Measurements from ENCODE around the gene PCSK6. TPM values are rescaled to one million over a fixed set of nuclear protein-coding genes. Genes with fewer than 3 reads are reported as not detected.

The PCSK6 gene
- polyA plus RNA-seq, 1 donor from 2014 or later = 1.1 TPM

DNA sequence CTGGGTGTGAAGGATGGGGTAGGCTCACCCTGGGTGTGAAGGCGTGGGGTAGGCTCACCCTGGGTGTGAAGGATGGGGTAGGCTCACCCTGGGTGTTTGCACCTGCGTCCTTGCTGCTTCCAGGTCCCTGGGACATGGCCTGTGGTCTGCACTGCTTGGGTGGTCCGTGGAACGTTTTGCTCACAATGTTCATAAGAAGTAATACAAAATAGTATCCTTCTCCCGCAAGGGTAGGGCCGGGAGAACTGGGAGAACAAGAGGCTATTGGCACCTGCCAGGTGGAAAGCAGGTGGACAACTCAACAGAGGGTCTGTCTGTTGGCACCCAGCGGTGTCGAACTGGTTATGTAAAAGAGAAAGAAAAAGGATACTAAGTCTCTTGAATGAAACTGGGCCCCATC is 17.0 kb upstream of the PCSK6 start:
- Histone ChIP-seq H3K36me3 (ENCODE audit: insufficient read depth, low read length) (no peaks in the 10 kb centered on the region), H3K4me3 (ENCODE audit: low read length) (no peak overlapping the region), H2AFZ (ENCODE audit: low read depth, low read length) (no peak overlapping the region), H3K27me3 (ENCODE audit: insufficient read depth, low read depth, low read length) (no peaks in the 10 kb centered on the region), H3K9me2 (ENCODE audit: insufficient read depth, low read length) (no peaks in the 10 kb centered on the region), H3K9me3 (ENCODE audit: low read length) (no peaks in the 10 kb centered on the region), H3F3A (ENCODE audit: insufficient read depth, low read length, poor library complexity, severe bottlenecking) (no peaks in the 10 kb centered on the region), H3K4me2 (ENCODE audit: low read length) (no peak overlapping the region), H3K27ac (ENCODE audit: low read length) (no peak overlapping the region), H3K79me2 (replicated peaks; ENCODE audit: insufficient read depth, low read length) (no peaks in the 10 kb centered on the region), H3K9ac (ENCODE audit: low read length) (no peak overlapping the region), H4K20me1 (ENCODE audit: insufficient read depth) (no peaks in the 10 kb centered on the region)
- TF ChIP-seq MXI1 (conservative IDR thresholded peaks at IDR 0.05; ENCODE audit: poor library complexity, severe bottlenecking) (no peak), TAF1 (IDR thresholded peaks at IDR 0.05; ENCODE audit: low read depth) (no peak), SMC3 (conservative IDR thresholded peaks at IDR 0.05; ENCODE audit: poor library complexity) (no peak), EZH2 (IDR thresholded peaks at IDR 0.05; ENCODE audit: borderline replicate concordance, insufficient read depth, low read length, poor library complexity, severe bottlenecking) (no peak), RAD21 (conservative IDR thresholded peaks at IDR 0.05) (no peak), POLR2AphosphoS5 (IDR thresholded peaks at IDR 0.05) (no peak), EP300 (conservative IDR thresholded peaks at IDR 0.05; ENCODE audit: poor library complexity, severe bottlenecking) (no peak)
- TF ChIP-seq, protein P1, sequence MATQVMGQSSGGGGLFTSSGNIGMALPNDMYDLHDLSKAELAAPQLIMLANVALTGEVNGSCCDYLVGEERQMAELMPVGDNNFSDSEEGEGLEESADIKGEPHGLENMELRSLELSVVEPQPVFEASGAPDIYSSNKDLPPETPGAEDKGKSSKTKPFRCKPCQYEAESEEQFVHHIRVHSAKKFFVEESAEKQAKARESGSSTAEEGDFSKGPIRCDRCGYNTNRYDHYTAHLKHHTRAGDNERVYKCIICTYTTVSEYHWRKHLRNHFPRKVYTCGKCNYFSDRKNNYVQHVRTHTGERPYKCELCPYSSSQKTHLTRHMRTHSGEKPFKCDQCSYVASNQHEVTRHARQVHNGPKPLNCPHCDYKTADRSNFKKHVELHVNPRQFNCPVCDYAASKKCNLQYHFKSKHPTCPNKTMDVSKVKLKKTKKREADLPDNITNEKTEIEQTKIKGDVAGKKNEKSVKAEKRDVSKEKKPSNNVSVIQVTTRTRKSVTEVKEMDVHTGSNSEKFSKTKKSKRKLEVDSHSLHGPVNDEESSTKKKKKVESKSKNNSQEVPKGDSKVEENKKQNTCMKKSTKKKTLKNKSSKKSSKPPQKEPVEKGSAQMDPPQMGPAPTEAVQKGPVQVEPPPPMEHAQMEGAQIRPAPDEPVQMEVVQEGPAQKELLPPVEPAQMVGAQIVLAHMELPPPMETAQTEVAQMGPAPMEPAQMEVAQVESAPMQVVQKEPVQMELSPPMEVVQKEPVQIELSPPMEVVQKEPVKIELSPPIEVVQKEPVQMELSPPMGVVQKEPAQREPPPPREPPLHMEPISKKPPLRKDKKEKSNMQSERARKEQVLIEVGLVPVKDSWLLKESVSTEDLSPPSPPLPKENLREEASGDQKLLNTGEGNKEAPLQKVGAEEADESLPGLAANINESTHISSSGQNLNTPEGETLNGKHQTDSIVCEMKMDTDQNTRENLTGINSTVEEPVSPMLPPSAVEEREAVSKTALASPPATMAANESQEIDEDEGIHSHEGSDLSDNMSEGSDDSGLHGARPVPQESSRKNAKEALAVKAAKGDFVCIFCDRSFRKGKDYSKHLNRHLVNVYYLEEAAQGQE (IDR thresholded peaks at IDR 0.05; ENCODE audit: borderline replicate concordance) = no peak
- TF ChIP-seq, protein P2, sequence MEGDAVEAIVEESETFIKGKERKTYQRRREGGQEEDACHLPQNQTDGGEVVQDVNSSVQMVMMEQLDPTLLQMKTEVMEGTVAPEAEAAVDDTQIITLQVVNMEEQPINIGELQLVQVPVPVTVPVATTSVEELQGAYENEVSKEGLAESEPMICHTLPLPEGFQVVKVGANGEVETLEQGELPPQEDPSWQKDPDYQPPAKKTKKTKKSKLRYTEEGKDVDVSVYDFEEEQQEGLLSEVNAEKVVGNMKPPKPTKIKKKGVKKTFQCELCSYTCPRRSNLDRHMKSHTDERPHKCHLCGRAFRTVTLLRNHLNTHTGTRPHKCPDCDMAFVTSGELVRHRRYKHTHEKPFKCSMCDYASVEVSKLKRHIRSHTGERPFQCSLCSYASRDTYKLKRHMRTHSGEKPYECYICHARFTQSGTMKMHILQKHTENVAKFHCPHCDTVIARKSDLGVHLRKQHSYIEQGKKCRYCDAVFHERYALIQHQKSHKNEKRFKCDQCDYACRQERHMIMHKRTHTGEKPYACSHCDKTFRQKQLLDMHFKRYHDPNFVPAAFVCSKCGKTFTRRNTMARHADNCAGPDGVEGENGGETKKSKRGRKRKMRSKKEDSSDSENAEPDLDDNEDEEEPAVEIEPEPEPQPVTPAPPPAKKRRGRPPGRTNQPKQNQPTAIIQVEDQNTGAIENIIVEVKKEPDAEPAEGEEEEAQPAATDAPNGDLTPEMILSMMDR (IDR thresholded peaks at IDR 0.05; ENCODE audit: poor library complexity, severe bottlenecking) = no peak

DNA sequence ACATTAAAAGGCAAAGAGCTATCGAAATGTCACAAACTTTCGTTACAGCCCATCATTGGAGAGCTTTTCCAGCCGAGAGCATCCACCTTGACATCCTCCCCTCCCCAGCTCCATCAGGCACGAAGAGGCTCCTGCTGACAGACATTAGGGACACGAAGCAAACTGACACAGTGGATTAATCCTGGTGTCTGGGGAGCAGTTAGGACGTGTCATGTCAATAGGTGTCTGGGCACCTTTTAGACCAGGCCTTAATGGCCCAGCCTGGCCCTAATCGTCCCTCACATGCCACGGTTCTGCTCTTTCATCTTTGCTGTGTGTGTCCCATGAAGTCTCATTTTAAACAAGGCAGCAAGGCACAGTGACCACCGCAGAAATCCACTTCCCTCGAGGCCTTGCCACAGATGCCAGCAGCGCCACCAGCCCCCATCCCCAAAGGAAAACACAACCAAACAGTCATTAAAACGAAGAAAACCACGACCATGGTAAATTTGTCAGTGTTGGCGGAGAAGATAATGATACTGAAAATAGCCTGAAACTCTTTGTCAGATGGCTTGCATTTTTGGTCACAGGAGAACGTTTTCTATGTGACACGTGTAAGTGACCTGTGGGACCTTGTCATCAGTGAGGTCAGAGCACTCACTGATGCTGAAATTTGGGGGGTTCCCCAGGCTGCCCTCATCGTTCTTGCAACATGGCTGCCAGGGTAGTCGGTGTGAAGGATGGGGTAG is 16.3 kb upstream of the PCSK6 start:
- Histone ChIP-seq H3K27ac (ENCODE audit: low read length) (no peak overlapping the region), H3K79me2 (replicated peaks; ENCODE audit: insufficient read depth, low read length) (no peaks in the 10 kb centered on the region), H2AFZ (ENCODE audit: low read depth, low read length) (no peak overlapping the region)

More for the DNA sequence above, 16.3 kb upstream of the PCSK6 start:
- TF ChIP-seq, protein P1 (IDR thresholded peaks at IDR 0.05; ENCODE audit: borderline replicate concordance) = no peak
- TF ChIP-seq, protein P2 (IDR thresholded peaks at IDR 0.05; ENCODE audit: poor library complexity, severe bottlenecking) = no peak
- TF ChIP-seq RAD21 (conservative IDR thresholded peaks at IDR 0.05) (no peak), EZH2 (IDR thresholded peaks at IDR 0.05; ENCODE audit: borderline replicate concordance, insufficient read depth, low read length, poor library complexity, severe bottlenecking) (no peak), EP300 (conservative IDR thresholded peaks at IDR 0.05; ENCODE audit: poor library complexity, severe bottlenecking) (no peak), TAF1 (IDR thresholded peaks at IDR 0.05; ENCODE audit: low read depth) (no peak), SMC3 (conservative IDR thresholded peaks at IDR 0.05; ENCODE audit: poor library complexity) (no peak), MXI1 (conservative IDR thresholded peaks at IDR 0.05; ENCODE audit: poor library complexity, severe bottlenecking) (no peak), POLR2AphosphoS5 (IDR thresholded peaks at IDR 0.05) (no peak)
- no peaks in the 10 kb centered on the region for H3F3A ChIP-seq (ENCODE audit: insufficient read depth, low read length, poor library complexity, severe bottlenecking)
- H4K20me1 ChIP-seq (ENCODE audit: insufficient read depth) = no peaks in the 10 kb centered on the region
- H3K9me2 ChIP-seq (ENCODE audit: insufficient read depth, low read length) = no peaks in the 10 kb centered on the region
- H3K9me3 ChIP-seq (ENCODE audit: low read length) = no peaks in the 10 kb centered on the region
- H3K4me3 ChIP-seq (ENCODE audit: low read length) = no peak overlapping the region
- no peaks in the 10 kb centered on the region for H3K36me3 ChIP-seq (ENCODE audit: insufficient read depth, low read length)
- no peaks in the 10 kb centered on the region for H3K27me3 ChIP-seq (ENCODE audit: insufficient read depth, low read depth, low read length)
- no peak overlapping the region for H3K4me2 ChIP-seq (ENCODE audit: low read length)
- H3K9ac ChIP-seq (ENCODE audit: low read length) = no peak overlapping the region

All from neural cell (in vitro differentiated cells).